GM18861 (cell line): ENCODE data around the gene ADORA2B.
A peak's percentile ranks its signal among the peaks of the same experiment; 100 is the strongest.
"Not testable (repeated sequence)": the region's sequence is repeated elsewhere in the genome, so short reads cannot be mapped to it uniquely, and the experiment has no call there.

Source experiments
- ATAC-seq: cut with Tn5 transposase; IDR thresholded peaks from one replicate; pipeline ENCODE4 v1.9.1; 2021; ENCODE audit not compliant: unreplicated experiment

ADORA2B gene

GRCh38 chr17:15944759-15945526, at the start of gene ADORA2B:
Gene ADORA2B (plus strand): TSS chr17:15945130. CDS start chr17:15945249, 119 bp downstream.
- ATAC-seq, result peak; percentile 58

GRCh38 chr17:15896277-15896676, 48.7 kb upstream of the ADORA2B start:
- no peak for ATAC-seq

GRCh38 chr17:15896834-15897233, 48.1 kb upstream of the ADORA2B start:
- ATAC-seq, result no peak

GRCh38 chr17:15899596-15899995, 45.3 kb upstream of the ADORA2B start:
- ATAC-seq, result not testable (repeated sequence)

GRCh38 chr17:15900871-15901270, 44.1 kb upstream of the ADORA2B start:
- peak; percentile 50 for ATAC-seq

- ATAC-seq, result not testable (repeated sequence)
Observed at GRCh38 chr17:15905236-15905635, 39.7 kb upstream of the ADORA2B start.

- ATAC-seq, result no peak
Observed at GRCh38 chr17:15907290-15907689, 37.6 kb upstream of the ADORA2B start.

- no peak for ATAC-seq
Observed at GRCh38 chr17:15908378-15908777, 36.6 kb upstream of the ADORA2B start.

- ATAC-seq, result no peak
Observed at GRCh38 chr17:15909481-15909991, 35.4 kb upstream of the ADORA2B start.

GRCh38 chr17:15910791-15911190, 34.1 kb upstream of the ADORA2B start:
- ATAC-seq, result no peak

- ATAC-seq, result not testable (repeated sequence)
Observed at GRCh38 chr17:15911701-15912100, 33.2 kb upstream of the ADORA2B start.

GRCh38 chr17:15912416-15912955, 32.4 kb upstream of the ADORA2B start:
- no peak for ATAC-seq

GRCh38 chr17:15913826-15914225, 31.1 kb upstream of the ADORA2B start:
- ATAC-seq, result no peak

GRCh38 chr17:15914400-15915170, 30.3 kb upstream of the ADORA2B start:
- ATAC-seq, result no peak

GRCh38 chr17:15915961-15916360, 29.0 kb upstream of the ADORA2B start:
- no peak for ATAC-seq

- ATAC-seq, result no peak
Observed at GRCh38 chr17:15917021-15917437, 27.9 kb upstream of the ADORA2B start.

- no peak for ATAC-seq
Observed at GRCh38 chr17:15917438-15918027, 27.4 kb upstream of the ADORA2B start.

GRCh38 chr17:15918261-15918660, 26.7 kb upstream of the ADORA2B start:
- ATAC-seq, result no peak

- ATAC-seq, result no peak
Observed at GRCh38 chr17:15918661-15919259, 26.2 kb upstream of the ADORA2B start.

- no peak for ATAC-seq
Observed at GRCh38 chr17:15919466-15919865, 25.5 kb upstream of the ADORA2B start.

GRCh38 chr17:15920758-15921239, 24.1 kb upstream of the ADORA2B start:
- ATAC-seq, result no peak
